ENCODE data around the gene SVOPL.
A peak's percentile ranks its signal among the peaks of the same experiment; 100 is the strongest.
"Not testable (repeated sequence)": the region's sequence is repeated elsewhere in the genome, so short reads cannot be mapped to it uniquely, and the experiment has no call there.

The SVOPL gene

GRCh38 chr7:138698281-138698680 is 2.9 kb downstream of the SVOPL start:
- no peak for DNase-seq

GRCh38 chr7:138697535-138698182 is 3.5 kb downstream of the SVOPL start:
- no peak for DNase-seq

- DNase-seq = not testable (repeated sequence)
These were observed 5.4 kb downstream of the SVOPL start for GRCh38 chr7:138695776-138696175.

GRCh38 chr7:138695106-138695505 is 6.1 kb downstream of the SVOPL start:
- no peak for DNase-seq

GRCh38 chr7:138691178-138691577 is 10.0 kb downstream of the SVOPL start:
- no peak for DNase-seq

- DNase-seq = no peak
These were observed 10.7 kb downstream of the SVOPL start for GRCh38 chr7:138690495-138690894.

GRCh38 chr7:138688037-138688436 is 13.1 kb downstream of the SVOPL start:
- not testable (repeated sequence) for DNase-seq

GRCh38 chr7:138684340-138684739 is 16.8 kb downstream of the SVOPL start:
- no peak for DNase-seq

- no peak for DNase-seq
These were observed 21.4 kb downstream of the SVOPL start for GRCh38 chr7:138679793-138680192.

- DNase-seq = no peak
These were observed 30.6 kb downstream of the SVOPL start for GRCh38 chr7:138670594-138670993.

- no peak for DNase-seq
These were observed 31.8 kb downstream of the SVOPL start for GRCh38 chr7:138669364-138669763.

- no peak for DNase-seq
These were observed 32.2 kb downstream of the SVOPL start for GRCh38 chr7:138668946-138669345.

- no peak for DNase-seq
These were observed 32.9 kb downstream of the SVOPL start for GRCh38 chr7:138668229-138668596.

GRCh38 chr7:138667535-138668228 is 33.5 kb downstream of the SVOPL start:
- DNase-seq = no peak

GRCh38 chr7:138666385-138666784 is 34.8 kb downstream of the SVOPL start:
- no peak for DNase-seq

GRCh38 chr7:138665669-138666140 is 35.5 kb downstream of the SVOPL start:
- DNase-seq = no peak

- no peak for DNase-seq
These were observed 35.9 kb downstream of the SVOPL start for GRCh38 chr7:138665249-138665648.

GRCh38 chr7:138663725-138664710 is 37.1 kb downstream of the SVOPL start:
- peak; percentile 24 to 49 (median 32) for DNase-seq

- DNase-seq = no peak
These were observed 38.2 kb downstream of the SVOPL start for GRCh38 chr7:138662991-138663320.

GRCh38 chr7:138662076-138662990 is 38.8 kb downstream of the SVOPL start:
- no peak for DNase-seq

GRCh38 chr7:138661069-138661635 is 40.0 kb downstream of the SVOPL start:
- no peak for DNase-seq

GRCh38 chr7:138658889-138659288 is 42.3 kb downstream of the SVOPL start:
- DNase-seq = no peak

All from NCI-H1417 (cell line).